K562 (cell line): Measurements from ENCODE around the gene MRPL42. TPM values are rescaled to one million over a fixed set of nuclear protein-coding genes. Genes with fewer than 3 reads are reported as not detected.

Experiments
- ARHGAP35 ChIP-seq: fragments of 450-650 bp; IDR thresholded peaks from 2 replicates; pipeline ENCODE4 v1.6.1; 2018; ENCODE audit not compliant: partially characterized antibody
- ARID1B ChIP-seq: fragments of 450-650 bp; IDR thresholded peaks from 2 replicates; pipeline ENCODE4 v1.6.1; 2016; ENCODE audit warnings: antibody characterized with exemption, mild to moderate bottlenecking, inconsistent platforms
- CBFB ChIP-seq: sonication (generic); formaldehyde crosslinking; IDR thresholded peaks from 2 replicates; pipeline ENCODE4 v1.4.0; 2020; ENCODE audit warnings: mild to moderate bottlenecking, missing genetic modification reagents
- CBX5 ChIP-seq: IDR thresholded peaks from 2 replicates; pipeline ENCODE4 v1.6.1; 2014; ENCODE audit warnings: low read depth, borderline replicate concordance
- CCAR2 ChIP-seq: fragments of 200-400 bp; formaldehyde crosslinking; IDR thresholded peaks from 2 replicates; pipeline ENCODE4 v1.6.1; 2017; ENCODE audit warnings: mild to moderate bottlenecking, low read depth, low read length
- CEBPB ChIP-seq: fragments of 450-650 bp; IDR thresholded peaks from 2 replicates; pipeline ENCODE4 v1.6.1; 2016; ENCODE audit warnings: missing genetic modification characterization, missing compliant biosample characterization
- DMBX1 ChIP-seq: fragments of 250-450 bp; sonication (Bioruptor Pico); IDR thresholded peaks from 2 replicates; pipeline ENCODE4 v1.8.0; 2022; ENCODE audit warnings: inconsistent platforms, mild to moderate bottlenecking, moderate library complexity, borderline replicate concordance
- ETV5 ChIP-seq: sonication (generic); formaldehyde crosslinking; IDR thresholded peaks from 2 replicates; pipeline ENCODE4 v1.4.0; 2020; ENCODE audit warnings: low read depth, mild to moderate bottlenecking, missing genetic modification reagents
- GTF2E2 ChIP-seq: fragments of 200-800 bp; sonication (Bioruptor generic); IDR thresholded peaks from 2 replicates; pipeline ENCODE4 v1.6.1; 2016; ENCODE audit warnings: missing genetic modification characterization, missing compliant biosample characterization
- HNRNPH1 ChIP-seq: fragments of 200-400 bp; formaldehyde crosslinking; optimal IDR thresholded peaks from 2 replicates; pipeline ENCODE3; 2017; ENCODE audit warnings: low read depth, mild to moderate bottlenecking, low read length, moderate library complexity
- NFE2 ChIP-seq: IDR thresholded peaks from 2 replicates; pipeline ENCODE4 v1.6.1; 2014; ENCODE audit warnings: antibody characterized with exemption, low read depth
- NFIC ChIP-seq: fragments of 450-650 bp; IDR thresholded peaks from 2 replicates; pipeline ENCODE4 v1.6.1; 2017; ENCODE audit warnings: mild to moderate bottlenecking, inconsistent platforms
- NR4A1 ChIP-seq, 2 experiments: fragments of 250-450 bp in 1 of 2; fragments of 450-650 bp in 1 of 2; sonication (Bioruptor Pico) in 1 of 2; IDR thresholded peaks; 2 replicates each; pipeline versions ENCODE4 v1.4.0 to v1.6.1; 2016 to 2020; ENCODE audit warnings: mild to moderate bottlenecking in 2 of 2, missing compliant biosample characterization in 1 of 2, missing genetic modification characterization in 1 of 2, moderate library complexity in 1 of 2
- POLR2B ChIP-seq: fragments of 450-650 bp; IDR thresholded peaks from 2 replicates; pipeline ENCODE4 v1.6.1; 2018; ENCODE audit warnings: low read depth; ENCODE audit not compliant: partially characterized antibody
- POLR2G ChIP-seq: fragments of 200-400 bp; formaldehyde crosslinking; IDR thresholded peaks from 2 replicates; pipeline ENCODE4 v1.6.1; 2017; ENCODE audit warnings: low read depth, mild to moderate bottlenecking, antibody characterized with exemption, low read length, moderate library complexity
- SETDB1 ChIP-seq: IDR thresholded peaks from one replicate; pipeline ENCODE4 v1.6.1; 2012; ENCODE audit warnings: low read length, control low read depth, inconsistent platforms
- SIRT6 ChIP-seq: IDR thresholded peaks from one replicate; pipeline ENCODE4 v1.6.1; 2012; ENCODE audit warnings: low read depth, mild to moderate bottlenecking, control low read depth, inconsistent platforms, low read length, moderate library complexity
- SMARCA4 ChIP-seq: fragments of 450-650 bp; IDR thresholded peaks from 2 replicates; pipeline ENCODE4 v1.6.1; 2016
- TAF7 ChIP-seq: fragments of 450-650 bp; IDR thresholded peaks from 2 replicates; pipeline ENCODE4 v1.6.1; 2016; ENCODE audit warnings: missing genetic modification characterization, missing compliant biosample characterization
- TAF9B ChIP-seq: fragments of 450-650 bp; IDR thresholded peaks from 2 replicates; pipeline ENCODE4 v1.6.1; 2018; ENCODE audit warnings: mild to moderate bottlenecking; ENCODE audit not compliant: partially characterized antibody
- TBP ChIP-seq: optimal IDR thresholded peaks from 2 replicates; pipeline ENCODE3; 2011; ENCODE audit warnings: low read depth, low read length, improper control_type of control experiment
- ZFP30 ChIP-seq: fragments of 250-450 bp; sonication (Bioruptor Pico); IDR thresholded peaks from 2 replicates; pipeline ENCODE4 v1.8.0; 2022; ENCODE audit warnings: moderate library complexity, mild to moderate bottlenecking, inconsistent platforms, borderline replicate concordance
- ZKSCAN3 ChIP-seq: fragments of 250-450 bp; sonication (Bioruptor Pico); IDR thresholded peaks from 2 replicates; pipeline ENCODE4 v1.4.0; 2020
- ZNF24 ChIP-seq: fragments of 450-650 bp; IDR thresholded peaks from 2 replicates; pipeline ENCODE4 v1.6.1; 2016
- ZNF583 ChIP-seq: fragments of 250-450 bp; sonication (Bioruptor Pico); IDR thresholded peaks from 2 replicates; pipeline ENCODE4 v1.4.0; 2020
- polyA plus RNA-seq, 8 experiments: library from polyadenylated mRNA; depleted of rRNA in 4 of 8; stranded (reverse) in 5 of 8; unstranded in 3 of 8; fragments of >200 nt; fragmentation: Nextera tagmentation in 2 of 8; fragmentation: Illumina TruSeq in 1 of 8; extraction: Ambion mirVana in 2 of 8; extraction: Trizol in 1 of 8; gene quantifications; 2 replicates each; pipeline versions ENCODE4 v1.2.1 to v1.2.3, GENCODE V29; 2011 to 2014; ENCODE audit warnings: inconsistent platforms in 1 of 8, missing spikeins in 1 of 8
- total RNA-seq, 7 experiments: library from RNA; depleted of rRNA in 6 of 7; stranded (reverse); fragments of >200 nt in 6 of 7; fragmentation: Illumina TruSeq in 2 of 7; extraction: Trizol in 2 of 7; gene quantifications; 2 replicates each; pipeline versions ENCODE4 v1.2.1 to v1.2.3, GENCODE V29; 2011 to 2021; ENCODE audit warnings: low replicate concordance in 1 of 7
- TF ChIP-seq, protein P1 (sequence below): sonication (generic); IDR thresholded peaks from 2 replicates; pipeline ENCODE4 v1.6.1; 2016
- TF ChIP-seq, protein P2 (sequence below): sonication (generic); formaldehyde crosslinking; IDR thresholded peaks from 2 replicates; pipeline ENCODE4 v1.8.0; 2022; ENCODE audit warnings: mild to moderate bottlenecking, missing genetic modification reagents

Gene MRPL42
- total and polyA plus RNA-seq, 9 of the 15 experiments (the other 6 are each of a cell fraction or from before 2014, with no cell fraction given) = 104 to 806 (median 218) TPM

DNA sequence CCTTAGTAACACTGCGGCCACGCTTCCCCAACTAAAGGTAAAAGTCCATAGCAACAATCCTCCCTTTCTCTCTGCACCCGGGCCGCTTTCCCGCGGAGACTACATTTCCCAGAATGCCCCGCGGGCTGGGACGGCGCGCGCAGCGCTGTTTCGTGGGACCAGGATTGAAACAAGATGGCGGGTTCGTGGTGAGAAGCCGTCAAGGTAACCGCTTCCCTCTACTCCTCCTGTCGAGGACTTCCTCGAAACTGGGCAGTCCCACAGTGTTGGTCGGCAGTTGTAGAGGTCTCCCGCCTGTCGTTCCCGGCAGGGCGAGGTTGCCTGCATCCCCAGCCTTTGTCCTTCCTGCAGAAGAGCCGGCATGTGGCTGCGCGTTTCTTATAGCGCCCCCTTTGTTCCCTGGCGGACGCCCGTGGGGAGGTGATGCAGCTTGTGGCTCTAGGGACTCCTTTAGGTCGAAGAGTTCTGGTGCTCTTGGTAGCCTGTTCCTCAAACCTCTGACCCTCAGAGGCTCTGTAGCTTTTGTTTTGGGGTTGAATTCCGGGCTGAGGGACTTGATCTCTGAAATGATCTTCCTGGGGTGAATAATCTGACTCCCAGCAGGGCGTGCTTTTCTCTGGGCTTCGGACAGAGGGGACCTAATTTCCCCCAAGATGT is at the start of gene MRPL42 (continued):
- peak; percentile 74 for TF ChIP-seq SETDB1
- peak; percentile 54; the same call in 1 of the 2 replicates for TF ChIP-seq SMARCA4
- TF ChIP-seq ZNF24 = peak; percentile 53; the same call in 1 of the 2 replicates
- TF ChIP-seq NR4A1 (CRISPR knock-in tag; IDR thresholded peaks at IDR 0.05) = 0 out of 2 replicates have a peak, but pooled peaks have one; percentile 85
- TF ChIP-seq NR4A1 (tag; IDR thresholded peaks at IDR 0.05) = 0 out of 2 replicates have a peak, but pooled peaks have one; percentile 25
- TF ChIP-seq ZNF583 (CRISPR knock-in tag) = peak; percentile 67; the same call in 1 of the 2 replicates
- no peak for TF ChIP-seq SIRT6
- TF ChIP-seq ZFP30 (CRISPR knock-in tag) = no peak
- no peak for TF ChIP-seq ARHGAP35
- peak; percentile 56; the same call in 1 of the 2 replicates for TF ChIP-seq ARID1B
- TF ChIP-seq ETV5 = peak; percentile 72
- TF ChIP-seq CBFB (CRISPR knock-in tag) = peak; percentile 81; the same call in 1 of the 2 replicates
- TF ChIP-seq CCAR2 = no peak
- peak; percentile 86 for TF ChIP-seq POLR2B
- TF ChIP-seq CBX5 = no peak
- no peak for TF ChIP-seq HNRNPH1
- TF ChIP-seq ZKSCAN3 (CRISPR knock-in tag) = no peak
- TF ChIP-seq GTF2E2 (tag) = 0 out of 2 replicates have a peak, but pooled peaks have one; percentile 82
- TF ChIP-seq TBP = peak; percentile 93
- peak; percentile 97 for TF ChIP-seq TAF7 (tag)
- TF ChIP-seq NFE2 = no peak
- TF ChIP-seq, protein P1, sequence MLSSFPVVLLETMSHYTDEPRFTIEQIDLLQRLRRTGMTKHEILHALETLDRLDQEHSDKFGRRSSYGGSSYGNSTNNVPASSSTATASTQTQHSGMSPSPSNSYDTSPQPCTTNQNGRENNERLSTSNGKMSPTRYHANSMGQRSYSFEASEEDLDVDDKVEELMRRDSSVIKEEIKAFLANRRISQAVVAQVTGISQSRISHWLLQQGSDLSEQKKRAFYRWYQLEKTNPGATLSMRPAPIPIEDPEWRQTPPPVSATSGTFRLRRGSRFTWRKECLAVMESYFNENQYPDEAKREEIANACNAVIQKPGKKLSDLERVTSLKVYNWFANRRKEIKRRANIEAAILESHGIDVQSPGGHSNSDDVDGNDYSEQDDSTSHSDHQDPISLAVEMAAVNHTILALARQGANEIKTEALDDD = no peak
- TF ChIP-seq TAF9B = peak; percentile 95
- TF ChIP-seq NFIC = peak; percentile 58
- no peak for TF ChIP-seq CEBPB (tag)
- TF ChIP-seq, protein P2, sequence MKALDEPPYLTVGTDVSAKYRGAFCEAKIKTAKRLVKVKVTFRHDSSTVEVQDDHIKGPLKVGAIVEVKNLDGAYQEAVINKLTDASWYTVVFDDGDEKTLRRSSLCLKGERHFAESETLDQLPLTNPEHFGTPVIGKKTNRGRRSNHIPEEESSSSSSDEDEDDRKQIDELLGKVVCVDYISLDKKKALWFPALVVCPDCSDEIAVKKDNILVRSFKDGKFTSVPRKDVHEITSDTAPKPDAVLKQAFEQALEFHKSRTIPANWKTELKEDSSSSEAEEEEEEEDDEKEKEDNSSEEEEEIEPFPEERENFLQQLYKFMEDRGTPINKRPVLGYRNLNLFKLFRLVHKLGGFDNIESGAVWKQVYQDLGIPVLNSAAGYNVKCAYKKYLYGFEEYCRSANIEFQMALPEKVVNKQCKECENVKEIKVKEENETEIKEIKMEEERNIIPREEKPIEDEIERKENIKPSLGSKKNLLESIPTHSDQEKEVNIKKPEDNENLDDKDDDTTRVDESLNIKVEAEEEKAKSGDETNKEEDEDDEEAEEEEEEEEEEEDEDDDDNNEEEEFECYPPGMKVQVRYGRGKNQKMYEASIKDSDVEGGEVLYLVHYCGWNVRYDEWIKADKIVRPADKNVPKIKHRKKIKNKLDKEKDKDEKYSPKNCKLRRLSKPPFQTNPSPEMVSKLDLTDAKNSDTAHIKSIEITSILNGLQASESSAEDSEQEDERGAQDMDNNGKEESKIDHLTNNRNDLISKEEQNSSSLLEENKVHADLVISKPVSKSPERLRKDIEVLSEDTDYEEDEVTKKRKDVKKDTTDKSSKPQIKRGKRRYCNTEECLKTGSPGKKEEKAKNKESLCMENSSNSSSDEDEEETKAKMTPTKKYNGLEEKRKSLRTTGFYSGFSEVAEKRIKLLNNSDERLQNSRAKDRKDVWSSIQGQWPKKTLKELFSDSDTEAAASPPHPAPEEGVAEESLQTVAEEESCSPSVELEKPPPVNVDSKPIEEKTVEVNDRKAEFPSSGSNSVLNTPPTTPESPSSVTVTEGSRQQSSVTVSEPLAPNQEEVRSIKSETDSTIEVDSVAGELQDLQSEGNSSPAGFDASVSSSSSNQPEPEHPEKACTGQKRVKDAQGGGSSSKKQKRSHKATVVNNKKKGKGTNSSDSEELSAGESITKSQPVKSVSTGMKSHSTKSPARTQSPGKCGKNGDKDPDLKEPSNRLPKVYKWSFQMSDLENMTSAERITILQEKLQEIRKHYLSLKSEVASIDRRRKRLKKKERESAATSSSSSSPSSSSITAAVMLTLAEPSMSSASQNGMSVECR (CRISPR knock-in tag) = peak; percentile 77
- peak; percentile 89 for TF ChIP-seq POLR2G
- TF ChIP-seq DMBX1 (CRISPR knock-in tag) = peak; percentile 53; the same call in 1 of the 2 replicates
